CD14-positive monocyte (primary cell): ENCODE results near the gene CLCNKA. TPM values are rescaled to one million over a fixed set of nuclear protein-coding genes. Genes with fewer than 3 reads are reported as not detected.
"Not testable (repeated sequence)": the region's sequence is repeated elsewhere in the genome, so short reads cannot be mapped to it uniquely, and the experiment has no call there.

Experiments used
- DNase-seq, 3 donors: peaks; one replicate each; pipeline ENCODE4 v3.0.0-alpha.2; 2011 to 2022
- H2AFZ ChIP-seq: 2 replicates; pipeline ENCODE4 v1.6.0; 2012; ENCODE audit warnings: mild to moderate bottlenecking, low read depth, low read length, inconsistent platforms; ENCODE audit not compliant: insufficient read depth, poor library complexity, severe bottlenecking
- H3K27ac ChIP-seq, 2 donors: 1 replicate in 1 of 2; 2 replicates in 1 of 2; pipeline ENCODE4 v1.5.1; 2012 to 2013; ENCODE audit warnings: low read length in 2 of 2, control low read depth in 1 of 2, inconsistent platforms in 1 of 2, low read depth in 1 of 2, mild to moderate bottlenecking in 1 of 2
- H3K27me3 ChIP-seq, 2 donors: one replicate each; pipeline versions ENCODE4 v1.6.0 to v1.6.1; 2011 to 2013; ENCODE audit warnings: low read length in 2 of 2; ENCODE audit not compliant: control insufficient read depth in 2 of 2, insufficient read depth in 2 of 2
- H3K36me3 ChIP-seq, 2 donors: replicated peaks in 1 of 2; 1 replicate in 1 of 2; 2 replicates in 1 of 2; pipeline versions ENCODE4 v1.5.1 to v1.6.1; 2012 to 2013; ENCODE audit warnings: low read length in 2 of 2, control low read depth in 1 of 2, inconsistent platforms in 1 of 2, mild to moderate bottlenecking in 1 of 2; ENCODE audit not compliant: insufficient read depth in 2 of 2, control insufficient read depth in 1 of 2
- H3K4me1 ChIP-seq, 2 donors: 1 replicate in 1 of 2; 2 replicates in 1 of 2; pipeline versions ENCODE4 v1.5.1 to v1.6.1; 2012 to 2013; ENCODE audit warnings: low read length in 2 of 2, control low read depth in 1 of 2, inconsistent platforms in 1 of 2, mild to moderate bottlenecking in 1 of 2, moderate library complexity in 1 of 2; ENCODE audit not compliant: insufficient read depth in 2 of 2, control insufficient read depth in 1 of 2
- H3K4me2 ChIP-seq: replicated peaks from 2 replicates; pipeline ENCODE3; 2012; ENCODE audit warnings: low read length, moderate library complexity, mild to moderate bottlenecking; ENCODE audit not compliant: poor library complexity, severe bottlenecking; ENCODE audit errors: extremely low read depth
- H3K4me3 ChIP-seq, 3 experiments: fragments of 200-600 bp in 1 of 3; sonication (generic) in 1 of 3; replicated peaks in 1 of 3; 1 replicate in 2 of 3; 2 replicates in 1 of 3; pipeline ENCODE4 v1.5.1; 2011 to 2013; ENCODE audit warnings: low read length in 3 of 3, mild to moderate bottlenecking in 3 of 3, control low read depth in 2 of 3, low read depth in 2 of 3, inconsistent platforms in 1 of 3, moderate library complexity in 1 of 3
- H3K79me2 ChIP-seq: 2 replicates; pipeline ENCODE4 v1.6.0; 2012; ENCODE audit warnings: mild to moderate bottlenecking, control low read depth, inconsistent platforms, low read length, moderate library complexity; ENCODE audit not compliant: insufficient read depth
- H3K9ac ChIP-seq: 2 replicates; pipeline ENCODE4 v1.6.0; 2017; ENCODE audit warnings: low read length, mild to moderate bottlenecking; ENCODE audit not compliant: insufficient read depth, poor library complexity, severe bottlenecking
- H3K9me3 ChIP-seq, 2 donors: replicated peaks in 1 of 2; 1 replicate in 1 of 2; 2 replicates in 1 of 2; pipeline versions ENCODE4 v1.5.1 to v1.6.1; 2012 to 2013; ENCODE audit warnings: low read length in 2 of 2, control low read depth in 1 of 2; ENCODE audit not compliant: control insufficient read depth in 1 of 2, insufficient read depth in 1 of 2
- H4K20me1 ChIP-seq: 2 replicates; pipeline ENCODE4 v1.6.0; 2012; ENCODE audit warnings: mild to moderate bottlenecking, low read length, control low read depth, moderate library complexity; ENCODE audit not compliant: insufficient read depth
- H3K27ac Mint-ChIP-seq, 7 donors: one replicate each; pipeline ENCODE4 v1.8.0; 2020; ENCODE audit warnings: mild to moderate bottlenecking in 7 of 7, mixed read lengths in 7 of 7, moderate library complexity in 6 of 7, inconsistent platforms in 2 of 7
- H3K27me3 Mint-ChIP-seq, 3 donors: one replicate each; pipeline ENCODE4 v1.8.0; 2021 to 2022; ENCODE audit warnings: low read depth in 3 of 3, mild to moderate bottlenecking in 3 of 3, mixed read lengths in 3 of 3, moderate library complexity in 3 of 3, inconsistent platforms in 1 of 3
- H3K36me3 Mint-ChIP-seq, 2 donors: one replicate each; pipeline ENCODE4 v1.8.0; 2020; ENCODE audit warnings: mixed read lengths in 2 of 2, inconsistent platforms in 1 of 2, mild to moderate bottlenecking in 1 of 2
- H3K4me1 Mint-ChIP-seq: one replicate; pipeline ENCODE4 v1.8.0; 2020; ENCODE audit warnings: mild to moderate bottlenecking, mixed read lengths
- H3K4me3 Mint-ChIP-seq, 2 donors: one replicate each; pipeline ENCODE4 v1.8.0; 2020; ENCODE audit warnings: mild to moderate bottlenecking in 2 of 2, mixed read lengths in 2 of 2, moderate library complexity in 1 of 2
- H3K9me3 Mint-ChIP-seq, 7 donors: one replicate each; pipeline ENCODE4 v1.8.0; 2020 to 2022; ENCODE audit warnings: mixed read lengths in 7 of 7, mild to moderate bottlenecking in 6 of 7, moderate library complexity in 6 of 7, inconsistent platforms in 2 of 7
- CTCF ChIP-seq: fragments of 200-600 bp; IDR thresholded peaks from one replicate; pipeline ENCODE4 v1.8.0; 2022; ENCODE audit warnings: antibody characterized with exemption, mild to moderate bottlenecking
- WGBS: methylation state at CpG from one replicate; pipeline ENCODE4 v1.1.5; 2013; ENCODE audit warnings: missing lambda C conversion rate; ENCODE audit not compliant: insufficient coverage; 5-methylcytosine and 5-hydroxymethylcytosine counted together
- intact Hi-C, 2 donors: fragments of 100-400 bp; cut with micrococcal nuclease; formaldehyde crosslinking; loops; one replicate each; pipeline versions ENCODE4 v1.15.0 to v1.15.1; 2023
- polyA plus RNA-seq, 3 donors: library from polyadenylated mRNA; depleted of rRNA in 1 of 3; unstranded in 2 of 3; stranded (reverse) in 1 of 3; fragments of 300-500 nt in 2 of 3; fragments of >200 nt in 1 of 3; fragmentation: Illumina TruSeq in 2 of 3; gene quantifications; 1 replicate in 2 of 3; 2 replicates in 1 of 3; pipeline ENCODE4 v1.2.3, GENCODE V29; 2012 to 2021

CLCNKA gene
- polyA plus RNA-seq, 3 donors: 0.07 TPM; not detected in 2

GRCh38 chr1:16058394-16059120, 36.7 kb downstream of the CLCNKA start:
- H3K9me3 ChIP-seq, H3K4me3 Mint-ChIP-seq, H4K20me1 ChIP-seq, H3K9ac ChIP-seq, H3K4me3 ChIP-seq, H3K27me3 Mint-ChIP-seq, H3K4me1 Mint-ChIP-seq, H3K36me3 ChIP-seq, H3K27ac Mint-ChIP-seq, H3K27ac ChIP-seq, H3K27me3 ChIP-seq, H3K4me1 ChIP-seq, H3K79me2 ChIP-seq, H3K9me3 Mint-ChIP-seq, DNase-seq, H3K4me2 ChIP-seq, H2AFZ ChIP-seq, H3K36me3 Mint-ChIP-seq: not testable (repeated sequence)
- no CpG with 5 or more reads among the region's 20 CpGs for WGBS
- intact Hi-C loops: loop anchor here (1.0 to 10.0 kb wide), 2 partner anchors 8 to 264 kb away; no protein-coding TSS in a partner anchor

GRCh38 chr1:16061266-16061665, 39.4 kb downstream of the CLCNKA start:
- H2AFZ ChIP-seq: no peak overlapping the region
- no peak overlapping the region for H3K4me2 ChIP-seq
- no peak overlapping the region for H3K9ac ChIP-seq
- no peaks in the 10 kb centered on the region for H3K27me3 ChIP-seq
- H3K79me2 ChIP-seq: no peaks in the 10 kb centered on the region
- H3K27ac ChIP-seq: no peak overlapping the region
- intact Hi-C loops: no loop called here
- H3K4me3 Mint-ChIP-seq: no peak overlapping the region
- H4K20me1 ChIP-seq: no peaks in the 10 kb centered on the region
- no peak overlapping the region for H3K4me3 ChIP-seq
- no peak for DNase-seq
- H3K27me3 Mint-ChIP-seq: peaks cover 9 to 25% (median 22%) of the 10 kb centered on the region in 3 donors
- no peaks in the 10 kb centered on the region for H3K36me3 Mint-ChIP-seq
- no peak overlapping the region for H3K27ac Mint-ChIP-seq
- 93% methylated on average over 3 of the region's 3 CpGs for WGBS
- no peaks in the 10 kb centered on the region for H3K4me1 ChIP-seq
- H3K4me1 Mint-ChIP-seq: no peaks in the 10 kb centered on the region
- H3K9me3 Mint-ChIP-seq: no peaks in the 10 kb centered on the region
- H3K36me3 ChIP-seq: no peaks in the 10 kb centered on the region
- no peaks in the 10 kb centered on the region for H3K9me3 ChIP-seq
- TF ChIP-seq CTCF: no peak

DNA sequence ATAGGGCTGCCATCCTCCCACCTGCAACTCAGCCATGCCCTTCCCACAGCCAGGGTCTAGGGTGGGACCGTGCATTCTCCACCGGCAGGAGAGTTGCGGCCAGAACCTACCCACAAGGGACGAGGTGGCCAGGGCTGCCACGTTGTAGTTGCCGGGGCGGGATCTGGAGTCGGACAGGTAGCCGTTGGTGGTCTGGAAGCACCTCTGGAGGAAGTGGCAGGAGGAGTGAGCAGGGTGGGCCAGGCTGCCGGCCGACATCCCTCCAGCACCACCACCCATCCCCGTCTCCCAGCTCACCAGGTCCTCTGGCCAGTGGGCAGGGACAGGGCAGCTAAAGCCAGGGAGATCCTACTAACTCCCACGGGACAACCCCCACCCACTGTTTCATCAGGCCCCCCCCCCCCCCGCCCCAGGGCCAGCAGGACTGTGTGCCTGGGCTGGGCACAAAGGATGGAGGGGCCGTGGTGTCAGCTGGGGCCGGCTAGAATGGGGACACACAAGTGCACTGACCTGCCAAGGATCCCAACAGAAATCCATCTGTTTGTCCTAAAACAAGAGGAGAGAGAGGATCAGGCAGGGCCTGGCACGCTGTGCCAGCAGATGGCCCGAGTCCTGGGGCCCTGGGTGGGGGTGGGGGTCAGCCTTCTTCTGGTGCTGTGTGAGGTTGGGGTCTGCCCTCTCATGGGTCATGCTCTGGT, 40.3 kb downstream of the CLCNKA start:
- not testable (repeated sequence) for H3K36me3 ChIP-seq, H3K4me1 Mint-ChIP-seq, H3K27me3 ChIP-seq, H4K20me1 ChIP-seq, H3K4me3 ChIP-seq, H3K36me3 Mint-ChIP-seq, H2AFZ ChIP-seq, H3K27ac Mint-ChIP-seq, H3K27ac ChIP-seq, H3K4me3 Mint-ChIP-seq, H3K9me3 Mint-ChIP-seq, H3K4me1 ChIP-seq, H3K79me2 ChIP-seq, H3K9ac ChIP-seq, H3K4me2 ChIP-seq, H3K9me3 ChIP-seq, DNase-seq
- H3K27me3 Mint-ChIP-seq: peaks cover 9 to 26% (median 22%) of the 10 kb centered on the region in 3 donors
- intact Hi-C loops: loop anchor here in 1 of 2 donors (2.0 kb wide), 1 partner anchor 21 kb away; no protein-coding TSS in a partner anchor
- 85% methylated on average over 11 of the region's 18 CpGs for WGBS

DNA sequence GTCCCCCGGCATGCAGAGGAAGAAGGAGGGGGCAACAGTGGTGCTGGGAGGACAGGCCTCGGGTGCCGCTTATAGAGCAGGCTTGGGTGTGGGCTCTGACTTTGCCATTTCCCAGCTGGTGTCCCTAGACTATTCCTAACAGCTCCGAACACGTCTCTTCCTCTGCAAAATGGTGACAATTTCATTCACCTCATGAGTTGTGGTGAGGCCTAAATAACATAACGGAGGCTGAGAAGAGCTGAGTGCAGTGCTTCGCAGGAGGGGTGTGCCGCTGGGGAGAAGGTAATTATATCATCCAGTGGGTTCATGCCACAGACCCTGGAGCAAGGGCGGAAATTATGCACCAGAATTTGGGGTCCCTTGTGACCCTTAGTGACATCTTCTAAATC, 40.8 kb downstream of the CLCNKA start:
- not testable (repeated sequence) for H3K79me2 ChIP-seq, H3K36me3 ChIP-seq, H3K4me3 ChIP-seq, H3K9me3 ChIP-seq, H3K27ac ChIP-seq, H3K4me2 ChIP-seq, DNase-seq, H3K9me3 Mint-ChIP-seq, H3K4me1 Mint-ChIP-seq, H3K9ac ChIP-seq, H2AFZ ChIP-seq, H3K27ac Mint-ChIP-seq, H3K27me3 ChIP-seq, H3K36me3 Mint-ChIP-seq, H4K20me1 ChIP-seq, H3K4me3 Mint-ChIP-seq, H3K4me1 ChIP-seq
- WGBS: 92% methylated on average over 4 of the region's 9 CpGs
- H3K27me3 Mint-ChIP-seq: peaks cover 10 to 27% (median 24%) of the 10 kb centered on the region in 3 donors
- intact Hi-C loops: loop anchor here in 1 of 2 donors (2.0 kb wide), 1 partner anchor 22 kb away; no protein-coding TSS in a partner anchor
